Renal pelvis (tissue), 4 donors: ENCODE data around the gene ATP8B3. TPM values are rescaled to one million over a fixed set of nuclear protein-coding genes. Genes with fewer than 3 reads are reported as not detected.

ENCODE experiments used
- DNase-seq: peaks from one replicate; pipeline ENCODE4 v3.0.0-alpha.2; 2013
- polyA plus RNA-seq, 3 donors: library from polyadenylated mRNA; unstranded; fragments of 120-200 nt; gene quantifications; one replicate each; pipeline ENCODE4 v1.2.1, GENCODE V29; 2013; ENCODE audit not compliant: insufficient read length in 3 of 3

The ATP8B3 gene
- polyA plus RNA-seq, 3 donors: 0.58 to 1.0 (median 0.83) TPM

DNA sequence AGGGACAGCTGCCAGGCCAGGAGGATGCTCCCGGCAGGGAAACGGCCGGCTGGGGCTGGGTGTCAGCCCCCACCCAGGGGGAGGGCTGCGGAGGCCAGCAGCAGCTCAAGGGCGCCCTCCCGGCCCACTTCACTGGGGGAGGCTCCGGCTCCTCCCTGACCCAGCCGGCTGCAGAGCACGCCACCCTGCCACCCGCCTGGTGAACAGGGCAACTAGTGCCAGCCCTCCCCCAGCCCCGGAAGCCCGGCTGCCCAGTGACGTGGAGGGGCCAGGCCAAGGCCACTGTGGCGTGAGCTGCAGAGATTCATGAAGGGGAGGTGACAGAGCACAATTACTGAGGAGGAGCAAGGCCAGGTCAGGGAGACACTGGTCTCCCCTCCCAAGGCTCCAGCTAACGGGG, 21.5 kb upstream of the ATP8B3 start:
- no peak for DNase-seq

DNA sequence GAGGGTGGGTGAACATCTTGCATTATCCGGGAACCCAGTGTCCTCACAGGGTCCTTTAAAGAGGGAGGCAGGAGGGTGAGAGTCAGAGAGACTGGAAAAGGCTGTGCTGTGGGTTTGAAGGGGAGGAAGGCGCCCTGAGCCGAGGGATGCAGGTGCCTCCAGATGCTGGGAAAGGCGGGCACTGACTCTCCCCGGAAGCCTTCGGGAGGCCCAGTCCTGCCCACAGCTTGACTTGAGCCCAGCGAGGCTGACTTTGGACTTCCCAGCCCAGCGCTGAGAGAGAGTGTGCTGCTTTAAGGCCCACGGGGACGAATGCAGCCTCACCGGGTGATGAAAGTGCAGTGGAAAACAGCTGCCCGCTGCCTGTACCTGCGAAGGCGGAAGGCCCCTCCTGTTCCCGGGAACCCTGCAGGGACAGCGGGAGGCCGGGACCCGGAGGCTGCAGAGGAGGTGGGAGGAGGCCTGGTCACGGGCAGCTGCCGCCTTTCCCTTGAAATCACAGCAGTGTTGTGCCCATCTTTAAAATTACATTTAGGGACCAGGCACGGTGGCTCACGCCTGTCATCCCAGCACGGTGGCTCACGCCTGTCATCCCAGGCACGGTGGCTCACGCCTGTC, 20.1 kb upstream of the ATP8B3 start:
- DNase-seq: no peak

- DNase-seq: no peak
Measured at GRCh38 chr19:1830978-1831377, 18.9 kb upstream of the ATP8B3 start.

DNA sequence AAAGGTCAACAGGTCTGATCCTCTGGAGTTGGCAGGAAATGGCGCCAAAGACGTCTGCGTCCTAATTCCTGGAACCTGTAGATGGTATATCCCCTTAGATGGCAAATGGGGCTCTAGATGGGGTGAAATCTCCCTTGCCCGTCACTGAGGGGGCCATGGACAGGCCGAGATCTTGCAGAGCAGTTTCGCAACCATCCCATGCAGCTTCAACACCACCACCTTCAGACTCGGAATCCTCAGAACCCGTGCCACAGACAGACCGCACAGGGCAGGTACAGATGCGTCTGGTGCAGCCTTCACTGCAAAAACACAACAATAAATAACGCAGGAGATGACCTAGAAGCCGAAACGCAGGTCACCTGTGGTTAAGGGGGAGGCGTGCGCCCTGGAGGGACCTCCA, 18.5 kb upstream of the ATP8B3 start:
- DNase-seq: no peak

DNA sequence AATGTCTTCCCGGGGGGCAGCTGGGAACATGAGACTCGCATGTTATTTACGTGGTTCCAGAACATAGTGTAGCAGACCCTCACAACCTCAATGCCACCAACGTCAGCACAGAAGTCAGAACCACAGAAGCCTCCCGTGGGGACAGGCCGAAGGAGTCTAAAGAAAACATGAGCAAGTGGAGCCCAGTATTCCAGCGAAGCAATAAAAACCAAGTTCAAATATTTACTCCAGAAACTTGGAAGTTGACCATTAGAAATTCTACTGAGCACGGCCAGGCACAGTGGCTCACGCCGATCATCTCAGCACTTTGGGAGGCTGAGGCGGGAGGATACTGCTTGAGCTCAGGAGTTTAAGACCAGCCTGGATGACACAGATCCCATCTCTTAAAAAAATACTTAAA, 17.9 kb upstream of the ATP8B3 start:
- DNase-seq: no peak

DNA sequence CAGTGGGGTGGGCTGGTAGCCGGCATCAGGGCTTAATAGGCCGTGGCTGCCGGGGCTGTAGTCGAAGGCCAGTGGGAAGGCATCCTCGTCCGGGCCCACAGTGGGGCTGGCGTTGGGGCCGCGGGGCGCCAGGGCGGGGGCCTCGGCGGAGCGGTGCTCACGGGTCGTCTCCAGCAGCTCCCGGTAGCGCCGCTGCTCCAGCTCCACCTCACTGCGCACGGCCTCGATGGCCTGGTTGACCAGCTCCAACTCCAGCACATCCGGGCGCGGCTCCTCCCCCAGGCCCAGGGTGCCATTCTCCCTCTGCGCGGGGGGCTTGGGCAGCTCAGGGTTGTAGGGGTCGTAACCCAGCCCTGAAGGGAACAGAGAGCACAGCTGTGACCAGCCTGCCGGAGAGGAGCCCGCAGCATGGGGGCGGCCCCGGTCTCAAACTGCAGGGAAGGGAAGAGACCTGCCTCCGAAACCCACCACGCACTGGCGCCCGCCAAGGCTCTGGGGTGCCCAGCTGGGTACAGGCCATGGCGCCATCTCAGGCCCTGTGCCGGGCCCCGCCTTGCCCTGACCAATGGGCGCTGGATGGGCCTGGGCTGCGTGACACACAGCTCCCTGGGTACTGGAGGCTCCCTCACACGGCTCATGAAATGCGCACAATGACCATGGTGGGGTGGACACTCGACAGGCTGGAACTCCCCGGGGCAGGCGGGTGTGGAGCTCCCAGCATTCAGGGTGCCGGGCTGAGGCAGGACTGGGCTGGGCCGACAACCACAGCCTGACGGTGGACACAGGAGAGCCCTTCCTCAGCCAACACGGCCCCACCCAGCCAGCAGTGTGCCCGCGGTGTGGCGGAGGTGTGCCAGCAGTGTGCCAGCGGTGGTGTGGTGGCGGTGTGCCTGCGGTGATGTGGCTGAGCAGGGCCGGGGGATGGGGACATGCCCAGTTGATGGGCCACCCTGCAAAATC, 16.5 kb upstream of the ATP8B3 start:
- DNase-seq: no peak

GRCh38 chr19:1827566-1828278, 15.6 kb upstream of the ATP8B3 start:
- no peak for DNase-seq

DNA sequence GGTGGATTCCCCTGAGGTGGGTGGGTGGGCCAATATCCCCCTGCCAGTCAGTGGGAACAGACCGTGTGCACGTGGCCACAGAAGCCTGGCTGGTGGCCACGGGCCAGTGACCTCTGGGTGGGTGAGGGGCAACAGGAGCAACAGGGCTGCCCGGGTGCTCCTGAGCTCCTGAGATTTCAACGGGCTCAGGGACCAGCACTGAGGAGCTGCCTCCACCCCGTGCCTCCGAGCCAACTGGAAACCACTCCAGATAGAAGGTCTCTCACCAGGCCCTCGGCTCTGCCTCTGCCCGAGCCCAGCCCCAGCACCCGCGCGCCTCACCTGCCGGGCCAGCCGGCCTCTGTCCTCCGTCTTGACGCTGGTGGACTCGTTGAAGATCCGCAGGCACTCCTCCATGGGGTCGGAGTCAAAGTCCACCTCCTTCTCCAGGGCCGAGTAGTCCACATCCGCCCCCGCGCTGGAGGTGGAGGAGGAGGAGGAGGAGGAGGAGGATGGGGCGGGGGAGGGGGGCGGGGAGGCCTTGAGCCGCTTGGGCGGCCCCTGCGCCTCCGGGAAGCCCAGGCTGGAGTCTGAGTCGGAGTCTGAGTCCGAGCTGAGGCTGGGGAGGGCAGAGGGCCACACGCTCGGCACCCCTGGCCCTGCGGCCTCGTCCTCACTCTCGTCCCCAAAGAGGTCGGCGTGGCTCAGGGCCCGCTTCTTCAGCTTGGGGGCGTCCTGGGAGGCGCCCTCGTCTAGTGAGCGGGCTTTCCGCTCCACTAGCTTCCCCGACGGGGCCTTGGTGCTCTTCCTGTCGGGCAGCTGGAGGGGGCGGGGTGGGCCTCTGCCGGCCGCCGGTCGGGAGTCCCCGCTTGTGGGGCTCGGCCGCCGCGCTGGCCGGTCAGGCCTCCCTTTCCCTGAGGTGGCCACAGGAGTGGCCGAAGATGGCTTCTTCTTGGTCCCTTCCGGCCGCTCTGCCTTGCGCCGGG, 14.8 kb upstream of the ATP8B3 start:
- peak; percentile 73 for DNase-seq

DNA sequence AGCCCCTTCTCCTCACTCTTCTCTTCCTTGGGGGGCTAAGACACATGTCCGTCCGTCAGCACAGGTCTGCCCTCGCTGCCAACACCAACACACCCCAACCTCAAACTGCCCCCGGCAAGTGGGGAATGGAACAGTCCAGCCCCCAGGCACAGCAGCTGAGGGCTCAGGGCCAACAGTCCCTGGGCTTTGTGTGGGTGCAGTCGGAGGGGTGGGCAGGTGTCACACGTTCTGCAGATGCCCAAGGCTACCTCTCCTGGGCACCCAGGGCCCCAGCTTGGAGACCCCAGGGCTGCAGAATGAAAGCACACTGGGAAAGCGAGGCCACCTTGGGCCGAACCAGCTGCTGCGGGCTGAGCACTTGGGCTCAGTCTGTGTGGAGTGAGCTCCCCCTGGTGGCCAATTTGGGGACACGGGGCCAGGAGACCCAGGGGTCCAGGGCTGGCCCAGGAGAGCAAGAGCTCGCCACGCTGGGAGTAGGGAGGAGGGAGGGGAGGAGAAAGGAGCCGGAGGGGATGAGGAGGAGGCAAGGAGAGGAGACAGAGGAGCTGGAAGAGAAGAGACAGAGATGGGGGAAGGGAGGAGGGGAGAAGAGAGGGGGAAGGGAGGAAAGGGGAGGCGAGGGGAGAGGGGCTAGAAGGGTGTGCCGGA, 14.0 kb upstream of the ATP8B3 start:
- peak; percentile 80 for DNase-seq

DNA sequence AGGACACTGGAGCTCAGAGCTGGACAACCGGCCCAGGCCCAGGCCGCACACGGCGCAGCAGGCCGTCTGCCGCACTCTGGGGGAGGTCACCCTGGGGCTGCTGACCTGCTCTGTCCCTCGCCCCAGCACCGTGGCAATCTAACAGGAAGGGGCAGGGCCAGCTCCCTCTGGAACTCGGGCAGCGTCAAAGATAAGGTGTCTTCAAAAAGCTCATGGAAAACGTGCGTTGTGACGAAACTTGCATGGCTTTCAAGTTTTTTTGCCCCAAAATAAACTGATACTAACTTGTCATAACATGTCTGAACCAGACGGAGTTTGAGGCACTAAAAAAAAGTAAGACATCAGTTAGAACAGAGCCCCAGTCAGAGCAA, 12.2 kb upstream of the ATP8B3 start:
- DNase-seq: no peak

- DNase-seq: no peak
Measured at GRCh38 chr19:1823539-1824251, 11.6 kb upstream of the ATP8B3 start.

GRCh38 chr19:1823020-1823419, 10.9 kb upstream of the ATP8B3 start:
- no peak for DNase-seq

DNA sequence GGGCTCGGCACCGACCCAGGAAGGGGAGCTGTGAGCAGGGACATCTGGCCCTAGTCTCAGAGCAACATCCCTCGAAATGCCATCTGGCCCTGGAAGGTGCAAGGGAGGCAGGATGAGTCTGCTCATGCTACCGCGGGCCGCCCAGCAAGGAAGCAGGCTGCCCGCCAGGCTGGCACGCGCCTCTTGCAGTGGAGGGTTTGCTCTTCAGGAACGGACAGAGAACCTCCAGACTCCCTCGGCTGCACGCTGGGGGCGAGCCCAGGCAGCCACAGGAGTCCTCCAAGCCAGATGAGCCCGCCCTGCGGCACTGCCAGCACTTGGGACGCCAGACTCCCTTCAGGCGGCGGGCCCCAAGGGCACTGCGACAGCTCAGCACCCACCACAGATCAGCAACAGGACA, 10.1 kb upstream of the ATP8B3 start:
- DNase-seq: no peak

GRCh38 chr19:1819341-1820255, 7.5 kb upstream of the ATP8B3 start:
- no peak for DNase-seq

- DNase-seq: no peak
Measured at GRCh38 chr19:1818549-1819195, 6.6 kb upstream of the ATP8B3 start.

- no peak for DNase-seq
Measured at GRCh38 chr19:1817553-1818179, 5.6 kb upstream of the ATP8B3 start.

- DNase-seq: no peak
Measured at GRCh38 chr19:1816530-1817298, 4.6 kb upstream of the ATP8B3 start.
